Activated CD8-positive, alpha-beta memory T cell treated with anti-CD3 and anti-CD28 coated beads, Interleukin-2, amount 50 U/mL, for 24 hours (primary cell): ENCODE results near the gene TET1.
"Not testable (repeated sequence)": the region's sequence is repeated elsewhere in the genome, so short reads cannot be mapped to it uniquely, and the experiment has no call there.

Experiments used
- DNase-seq: peaks from one replicate; pipeline ENCODE4 v3.0.0-alpha.2; 2020; ENCODE audit errors: extremely low read depth

Gene TET1

DNA sequence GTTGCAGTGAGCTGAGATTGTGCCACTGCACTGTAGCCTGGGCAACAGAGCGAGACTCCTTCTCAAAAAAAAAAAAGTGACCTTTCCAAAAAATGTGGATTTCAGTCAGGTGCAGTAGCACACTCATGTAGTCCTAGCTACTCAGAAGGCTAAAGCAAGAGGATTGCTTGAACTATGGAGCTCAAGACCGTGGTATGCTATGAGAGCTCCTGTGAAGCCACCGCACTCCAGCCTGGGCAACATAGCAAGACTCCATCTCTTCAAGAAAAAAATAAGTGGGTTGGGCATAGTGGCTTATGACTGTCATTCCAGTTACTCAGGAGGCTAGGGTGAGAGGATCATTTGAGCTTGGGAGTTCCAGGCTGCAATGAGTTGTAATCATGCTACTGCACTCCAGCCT lies 51.1 kb downstream of the TET1 start:
- no peak for DNase-seq

DNA sequence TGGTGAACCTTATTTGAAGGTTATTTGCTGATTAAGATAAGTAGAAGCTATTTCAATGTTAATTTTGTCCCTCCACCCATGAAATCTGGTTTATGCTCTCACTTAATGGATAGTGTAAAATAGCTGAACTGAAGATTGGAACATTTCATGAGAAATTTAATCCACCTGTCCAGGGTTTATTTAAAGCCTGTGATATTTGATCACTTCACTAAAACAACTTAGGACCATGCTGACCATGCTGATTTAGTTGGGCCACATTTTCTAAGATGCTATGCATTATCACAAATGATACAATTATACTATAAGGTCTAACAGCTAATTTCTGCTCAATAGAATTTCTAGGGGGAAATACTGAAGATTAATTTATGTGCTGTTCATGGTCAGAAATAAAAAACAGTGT lies 53.8 kb downstream of the TET1 start:
- DNase-seq, result not testable (repeated sequence)

DNA sequence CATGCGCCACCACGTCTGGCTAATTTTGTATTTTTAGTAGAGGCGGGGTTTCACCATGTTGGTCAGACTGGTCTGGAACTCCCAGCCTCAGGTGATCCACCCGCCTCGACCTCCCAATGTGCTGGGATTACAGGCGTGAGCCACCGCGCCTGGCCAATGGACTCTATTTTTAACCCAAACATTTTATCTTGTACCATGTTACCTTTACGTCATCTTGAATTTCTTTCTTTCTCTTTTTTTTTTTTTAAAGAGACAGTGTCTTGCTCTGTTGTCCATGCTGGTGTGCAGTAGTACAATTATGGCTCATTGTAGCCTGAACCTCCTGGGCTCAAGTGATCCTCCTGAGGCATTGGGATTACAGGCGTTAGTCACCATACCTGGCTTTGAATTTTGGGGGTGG lies 57.6 kb downstream of the TET1 start:
- not testable (repeated sequence) for DNase-seq

DNA sequence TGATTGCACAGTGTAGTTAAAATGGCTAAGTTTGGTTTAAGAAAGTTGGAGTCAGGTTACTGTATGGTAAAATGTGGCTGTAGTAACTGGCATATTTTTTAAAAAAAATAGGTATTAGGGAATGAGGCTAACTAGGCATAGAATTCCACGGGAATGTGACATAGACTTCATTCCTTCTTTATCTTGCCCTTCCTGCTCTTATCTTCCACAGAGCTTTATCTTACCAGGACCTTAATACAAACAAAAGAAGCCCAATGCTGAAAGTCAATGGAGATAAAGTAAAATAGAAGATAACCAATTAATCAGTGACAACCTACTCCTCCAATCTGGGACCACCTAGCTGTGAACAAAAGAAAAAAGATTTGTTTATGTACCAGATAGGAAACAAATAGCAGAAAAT lies 58.1 kb downstream of the TET1 start:
- DNase-seq, result no peak

DNA sequence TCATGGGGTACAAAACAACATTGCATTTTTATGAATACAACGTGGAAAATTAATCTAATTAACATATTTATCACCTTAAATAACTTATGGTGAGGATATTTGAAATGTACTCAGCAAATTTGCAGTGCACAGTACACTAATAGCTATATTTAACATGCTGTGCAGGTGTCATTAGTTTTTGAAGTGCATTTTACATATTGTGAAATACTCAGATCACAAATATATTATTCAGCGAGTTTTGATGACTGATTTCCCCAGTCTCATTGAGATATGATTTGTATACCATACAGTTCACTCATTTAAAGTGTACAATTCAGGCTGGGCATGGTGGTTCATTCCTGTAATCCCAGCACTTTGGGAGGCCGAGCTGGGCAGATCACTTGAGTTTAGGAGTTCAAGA lies 59.5 kb downstream of the TET1 start:
- DNase-seq, result no peak

DNA sequence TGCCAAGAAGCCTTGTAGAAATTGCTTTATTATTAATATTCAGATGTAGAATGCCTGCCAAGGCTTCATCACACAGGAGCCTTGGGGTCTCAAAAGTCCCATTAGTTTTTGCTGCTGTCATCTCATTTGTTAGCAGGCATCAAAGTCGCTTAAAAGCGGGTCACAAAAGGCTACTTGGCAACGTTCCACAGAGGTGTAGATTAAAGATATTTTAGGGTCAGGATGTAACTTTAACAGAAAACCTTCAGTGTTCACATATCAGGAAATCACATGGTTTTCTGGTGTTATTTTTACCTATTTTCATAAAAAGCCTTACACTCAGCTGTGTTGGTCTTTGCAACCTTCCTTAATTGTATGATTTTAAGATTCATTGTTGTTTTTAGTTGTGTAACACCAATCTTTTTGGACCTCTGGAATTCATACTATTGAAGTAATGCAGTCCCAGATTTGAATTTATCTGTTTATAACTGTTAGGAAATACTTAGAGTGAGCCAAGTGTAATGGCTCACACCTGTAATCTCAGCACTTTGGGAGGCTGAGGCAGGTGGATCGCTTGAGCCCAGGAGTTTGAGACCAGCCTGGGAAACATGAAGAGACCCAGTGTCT lies 65.3 kb downstream of the TET1 start:
- DNase-seq, result no peak

DNA sequence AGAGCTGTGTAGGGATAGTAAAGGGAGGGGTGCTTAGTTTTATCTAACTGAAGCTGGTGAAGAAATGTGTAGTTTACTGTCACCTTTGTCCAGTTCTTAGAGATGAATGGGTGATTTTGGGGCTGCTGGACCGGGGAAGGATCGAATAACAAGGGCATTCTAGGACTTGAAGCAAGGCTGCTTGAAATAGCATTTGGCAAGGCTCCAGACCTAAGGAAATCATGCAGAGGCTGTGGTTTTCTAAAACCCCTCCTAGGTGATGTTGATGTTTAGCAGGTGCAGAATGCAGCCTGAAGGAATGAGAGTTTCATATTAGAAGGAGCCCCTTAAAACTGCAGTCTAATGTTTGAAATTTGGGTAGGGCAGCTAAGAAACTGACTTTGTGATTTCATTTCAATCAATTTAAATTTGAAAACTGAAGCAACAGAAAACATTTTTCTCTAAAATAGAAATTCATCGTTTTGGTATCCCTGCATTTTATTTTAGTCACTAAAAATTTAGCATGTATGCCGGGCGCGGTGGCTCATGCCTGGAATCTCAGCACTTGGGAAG lies 68.5 kb downstream of the TET1 start:
- DNase-seq, result no peak

DNA sequence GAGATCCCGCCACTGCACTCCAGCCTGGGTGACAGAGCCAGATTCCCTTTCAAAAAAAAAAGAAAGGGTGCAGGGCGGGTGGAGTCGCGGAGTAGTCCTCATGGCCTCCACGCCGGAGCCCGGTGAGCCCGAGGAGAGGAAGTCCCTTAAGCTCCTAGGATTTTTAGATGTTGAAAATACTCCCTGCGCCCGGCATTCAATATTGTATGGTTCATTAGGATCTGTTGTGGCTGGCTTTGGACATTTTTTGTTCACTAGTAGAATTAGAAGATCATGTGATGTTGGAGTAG lies 72.1 kb downstream of the TET1 start:
- DNase-seq, result not testable (repeated sequence)

DNA sequence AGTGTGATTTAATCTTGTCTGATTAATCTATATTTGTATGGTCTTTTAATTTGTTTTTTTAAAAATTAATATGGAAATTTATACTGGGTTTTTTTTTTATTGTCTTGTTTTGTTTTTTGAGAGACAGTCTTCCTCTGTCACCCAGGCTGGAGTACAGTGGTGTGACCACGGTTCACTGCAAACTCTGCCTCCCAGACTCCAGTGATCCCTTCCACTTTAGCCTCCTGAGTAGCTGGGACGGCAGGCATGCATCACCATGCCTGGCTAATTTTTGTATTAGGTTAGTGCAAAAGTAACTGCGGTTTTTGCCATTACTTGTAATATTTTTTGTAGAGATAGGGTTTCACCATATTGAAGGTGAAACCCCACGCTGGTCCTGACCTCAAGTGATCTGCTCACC lies 73.1 kb downstream of the TET1 start:
- DNase-seq, result no peak

DNA sequence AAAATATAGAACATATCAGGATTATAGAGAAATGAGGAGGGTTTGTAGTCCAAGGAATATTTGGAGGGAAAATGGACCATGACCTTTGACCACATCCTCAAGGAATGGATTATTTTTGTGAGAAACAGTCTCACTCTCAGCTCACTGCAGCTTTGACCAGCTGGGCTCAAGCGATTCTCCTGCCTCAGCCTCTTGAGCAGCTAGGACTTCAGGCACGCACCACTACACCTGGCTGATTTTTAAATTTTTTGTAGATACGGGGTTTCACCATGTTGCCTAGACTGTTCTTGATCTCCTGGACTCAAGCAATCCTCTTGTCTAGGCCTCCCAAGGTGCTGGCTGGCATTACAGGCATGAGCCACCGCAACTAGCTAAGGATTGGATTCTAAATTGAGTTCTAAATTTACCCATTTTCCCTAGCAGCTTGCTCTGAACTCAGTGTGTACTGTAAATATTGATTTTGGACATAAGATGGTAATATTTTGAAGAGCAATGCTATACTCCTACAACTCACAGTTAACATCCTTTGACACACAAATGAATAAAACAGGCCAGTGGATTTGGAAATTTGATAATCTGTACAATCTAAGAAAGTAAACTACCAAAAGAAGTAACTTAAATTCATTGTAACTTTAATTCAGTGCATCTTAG lies 73.8 kb downstream of the TET1 start:
- no peak for DNase-seq

DNA sequence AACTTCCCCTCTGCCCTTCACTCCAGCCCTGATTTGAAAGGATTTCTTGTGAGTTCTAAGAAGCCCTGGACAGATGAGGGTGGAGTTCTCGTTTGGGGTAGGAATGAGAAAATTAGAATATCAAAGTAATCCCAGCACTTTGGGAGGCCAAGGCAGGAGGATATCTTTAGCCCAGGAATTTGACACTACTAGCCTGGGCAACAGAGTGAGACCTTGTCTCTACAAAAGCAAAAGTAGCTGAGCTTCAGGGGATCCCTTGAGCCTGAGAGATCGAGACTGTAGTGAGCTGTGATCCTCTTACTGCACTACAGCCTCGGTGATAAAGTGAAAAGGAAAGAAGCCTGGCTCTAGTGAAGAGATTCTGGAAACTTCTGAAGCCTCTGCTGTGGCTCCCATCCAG lies 76.2 kb downstream of the TET1 start:
- no peak for DNase-seq

DNA sequence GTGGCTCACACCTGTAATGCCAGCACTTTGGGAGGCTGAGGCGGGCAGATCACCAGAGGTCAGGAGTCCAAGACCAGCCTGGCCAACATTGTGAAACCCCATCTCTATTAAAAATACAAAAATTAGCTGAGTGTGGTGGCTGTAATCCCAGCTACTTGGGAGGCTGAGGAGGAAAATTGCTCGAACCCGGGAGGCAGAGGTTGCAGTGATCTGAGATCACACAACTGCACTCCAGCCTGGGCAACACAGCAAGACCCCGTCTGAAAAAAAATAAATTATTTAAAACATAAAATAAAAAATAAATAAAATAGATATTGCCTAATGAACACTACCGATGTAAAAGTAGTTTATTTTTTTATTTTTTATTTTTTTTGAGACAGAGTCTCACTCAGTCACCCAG lies 83.4 kb downstream of the TET1 start:
- not testable (repeated sequence) for DNase-seq

DNA sequence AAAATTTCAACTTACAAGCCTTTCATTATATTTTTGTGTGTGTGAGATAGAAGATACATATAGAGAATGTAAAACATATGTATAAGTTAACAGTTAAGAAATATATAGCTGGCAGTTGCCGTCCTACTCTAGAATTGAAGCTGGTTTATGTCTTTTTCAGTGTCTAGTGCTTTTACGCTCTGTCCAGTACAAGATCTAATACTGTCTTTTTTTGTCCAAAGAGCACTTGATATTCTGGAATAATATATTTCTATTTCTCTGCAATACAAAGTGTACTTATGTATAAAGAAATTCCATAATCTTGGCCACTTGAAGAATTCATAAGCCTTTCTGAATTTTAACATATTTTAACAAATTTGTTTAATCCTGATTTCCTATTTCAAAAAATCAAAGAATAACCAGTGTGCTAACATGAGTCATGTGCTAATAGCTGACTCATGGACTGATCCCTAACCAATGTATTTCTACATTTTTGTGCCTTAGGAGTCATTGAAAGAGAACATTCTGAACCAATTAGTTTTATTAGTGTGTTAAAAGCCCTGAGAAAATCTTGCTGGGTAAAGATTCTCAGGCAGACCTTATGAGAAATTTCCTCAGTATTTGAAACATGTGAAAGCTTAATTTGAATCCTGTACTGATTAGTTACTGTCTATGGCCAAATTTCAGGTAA lies 87.7 kb downstream of the TET1 start:
- DNase-seq, result no peak

DNA sequence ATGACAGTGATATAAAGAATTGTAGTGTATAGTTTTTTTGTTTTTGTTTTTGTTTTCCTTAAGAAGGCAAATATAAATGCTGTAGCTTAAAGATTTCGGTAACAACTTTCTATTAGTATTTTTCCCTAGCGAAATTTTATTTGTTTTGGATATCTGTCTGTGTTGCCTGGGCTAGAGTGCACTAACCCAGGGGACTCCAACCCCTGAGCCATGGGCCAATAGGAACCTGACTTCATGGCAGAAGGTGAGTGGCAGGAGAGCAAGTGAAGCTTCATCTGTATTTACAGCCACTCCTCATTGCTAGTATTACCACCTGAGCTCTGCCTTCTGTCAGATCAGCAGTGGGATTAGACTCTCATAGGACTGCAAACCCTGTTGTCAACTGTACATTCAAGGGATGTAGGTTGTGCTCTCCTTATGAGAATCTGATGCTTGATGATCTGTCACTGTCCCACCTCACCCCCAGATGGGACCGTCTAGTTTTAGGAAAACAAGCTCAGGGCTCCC lies 95.5 kb downstream of the TET1 start:
- DNase-seq, result no peak

DNA sequence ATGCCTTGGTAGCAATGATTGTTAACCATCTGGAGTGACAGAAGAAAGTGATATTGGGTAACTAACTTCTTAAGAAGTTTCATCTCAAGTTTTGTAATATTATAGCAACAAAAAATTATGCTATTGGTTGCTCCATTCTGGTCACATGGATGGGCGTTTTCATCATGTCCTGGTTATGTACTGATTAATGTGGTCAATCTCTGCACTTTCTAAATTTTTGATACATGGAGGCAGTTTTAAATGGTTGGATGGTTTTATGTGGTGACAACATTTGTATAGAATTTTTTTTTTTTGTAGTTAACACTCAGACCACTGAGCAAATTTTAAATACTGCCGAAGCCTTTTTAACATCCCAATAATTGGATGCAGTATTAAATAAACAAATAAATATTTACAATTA lies 105.7 kb downstream of the TET1 start:
- no peak for DNase-seq

DNA sequence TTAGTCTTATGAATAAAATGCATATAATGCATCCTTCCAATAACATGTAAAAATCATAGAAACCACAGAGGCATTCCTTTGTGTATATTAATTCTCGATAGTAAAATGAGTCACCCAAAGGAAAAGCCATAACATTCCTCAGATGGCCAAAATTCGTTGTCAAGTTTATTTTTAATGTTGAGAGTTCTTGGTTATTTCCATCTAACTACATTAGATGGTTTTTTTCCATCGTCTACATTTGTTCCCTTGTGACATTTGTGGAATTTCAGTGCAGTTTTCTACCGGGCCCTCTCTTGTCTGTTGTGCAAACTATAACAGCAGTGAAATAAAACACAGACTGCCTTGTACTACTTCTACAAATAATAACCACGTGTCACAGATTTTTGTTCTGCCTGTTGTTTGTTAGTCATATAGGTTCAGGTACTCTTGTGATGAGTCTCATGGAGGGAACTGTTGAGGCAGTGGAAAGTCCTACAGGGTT lies 106.2 kb downstream of the TET1 start:
- no peak for DNase-seq

DNA sequence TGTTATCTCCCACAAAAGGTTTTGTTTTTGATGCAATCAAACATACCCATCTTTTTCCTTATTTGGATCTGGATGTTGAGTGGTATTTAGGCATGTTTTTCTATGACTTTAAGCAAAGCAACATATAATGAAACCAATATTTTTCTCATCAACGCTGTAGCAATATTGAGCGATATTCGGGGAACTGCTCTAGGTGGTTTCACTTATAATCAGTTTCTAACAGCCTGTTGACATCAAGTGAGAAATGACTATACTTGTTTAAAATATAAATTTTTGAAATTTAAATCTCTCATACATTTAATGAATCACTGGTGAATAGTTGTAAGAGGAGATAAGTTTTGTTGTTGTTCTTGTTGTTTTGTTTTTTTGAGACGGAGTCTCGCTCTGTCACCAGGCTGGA lies 108.1 kb downstream of the TET1 start:
- no peak for DNase-seq

DNA sequence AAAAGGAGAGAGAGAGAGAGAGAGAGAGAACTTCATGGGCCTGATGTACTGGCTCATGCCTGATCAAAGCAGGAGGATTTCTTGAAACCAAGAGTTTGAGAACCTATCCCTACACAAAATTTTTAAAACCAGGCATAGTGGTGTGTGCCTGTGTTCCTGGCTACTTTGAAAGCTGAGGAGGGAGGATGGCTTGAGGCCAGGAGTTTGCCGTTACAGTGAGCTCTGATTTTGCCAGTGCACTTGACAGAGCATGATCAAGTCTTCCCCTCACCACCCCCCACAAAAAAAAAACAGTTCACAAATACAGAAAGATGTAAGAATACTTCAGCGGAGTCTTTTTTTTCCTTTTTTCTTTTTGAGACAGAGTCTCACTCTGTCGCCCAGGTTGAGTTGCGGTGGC lies 108.8 kb downstream of the TET1 start:
- no peak for DNase-seq

DNA sequence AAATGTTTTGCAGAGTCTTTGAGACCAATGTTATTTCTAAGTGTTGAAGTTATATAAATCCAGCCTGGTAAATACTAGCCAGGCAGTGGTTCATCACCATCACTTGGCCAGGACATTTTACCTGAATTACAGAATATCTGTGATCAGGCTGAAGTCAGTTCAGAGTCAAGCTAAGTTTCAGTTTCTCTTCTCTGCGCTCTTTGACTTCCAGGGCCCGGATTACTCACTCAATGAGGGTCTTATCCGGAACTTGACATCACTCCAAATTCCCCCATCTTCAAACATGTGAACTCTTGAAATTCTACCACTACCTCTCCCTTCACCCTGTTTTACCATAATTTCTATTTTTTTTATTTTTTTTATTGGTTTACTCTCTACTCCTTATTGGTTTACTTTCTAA lies 124.3 kb downstream of the TET1 start:
- DNase-seq, result no peak

DNA sequence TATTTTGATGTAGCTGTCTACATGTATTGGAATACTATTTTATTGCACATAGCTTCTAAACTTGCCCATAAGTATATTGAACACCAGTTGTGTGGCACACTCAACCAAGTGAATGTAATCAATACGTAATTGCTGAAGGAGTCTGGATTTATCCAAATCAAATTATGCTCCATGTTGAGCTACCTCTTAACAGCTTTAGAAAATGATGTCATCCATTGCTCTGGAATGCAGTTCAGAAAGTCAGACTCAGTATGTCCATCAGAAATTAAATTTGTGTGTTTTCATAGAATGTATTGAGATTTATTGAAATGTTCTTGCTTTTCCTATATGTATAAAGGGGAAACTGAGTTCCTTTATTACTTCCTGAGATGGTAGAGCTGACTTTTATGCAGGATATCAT lies 135.9 kb downstream of the TET1 start:
- DNase-seq, result no peak

DNA sequence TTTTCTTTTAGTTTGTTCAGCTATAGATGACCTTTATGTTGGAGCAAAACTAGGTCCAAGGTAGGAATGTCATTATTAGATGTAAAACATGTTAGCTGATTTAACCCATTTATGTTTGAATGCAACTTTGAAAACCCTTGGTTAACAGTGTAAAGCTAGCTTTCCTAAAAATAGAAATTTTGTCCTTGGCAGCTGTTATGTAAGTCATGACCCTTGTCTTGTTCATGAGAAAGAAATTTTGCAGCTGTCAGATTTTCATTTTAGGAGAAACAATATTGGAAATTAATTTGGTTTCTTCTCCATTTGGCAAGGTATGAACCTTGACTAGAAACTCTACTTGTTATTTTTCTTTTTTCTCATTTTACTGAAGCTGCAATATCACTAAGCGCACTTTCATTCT lies 137.0 kb downstream of the TET1 start:
- DNase-seq, result no peak

DNA sequence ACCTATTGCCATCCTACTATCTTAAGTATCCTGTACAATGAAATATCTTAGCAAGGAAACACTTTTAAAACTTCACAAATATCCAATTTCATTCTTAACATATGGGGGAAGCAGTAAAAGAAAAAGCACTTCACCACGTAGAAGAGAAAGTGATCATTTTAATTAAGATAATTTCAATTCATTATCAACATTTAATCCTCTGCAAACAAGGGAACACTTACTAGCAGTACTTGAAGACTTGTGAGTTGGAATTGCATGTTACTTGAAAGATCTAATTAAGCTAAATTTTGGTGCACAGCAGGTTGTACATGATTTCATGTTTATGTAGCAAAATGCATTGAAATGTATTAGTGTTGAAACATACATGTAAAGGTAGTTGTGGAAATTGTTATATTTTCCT lies 140.1 kb downstream of the TET1 start:
- no peak for DNase-seq

DNA sequence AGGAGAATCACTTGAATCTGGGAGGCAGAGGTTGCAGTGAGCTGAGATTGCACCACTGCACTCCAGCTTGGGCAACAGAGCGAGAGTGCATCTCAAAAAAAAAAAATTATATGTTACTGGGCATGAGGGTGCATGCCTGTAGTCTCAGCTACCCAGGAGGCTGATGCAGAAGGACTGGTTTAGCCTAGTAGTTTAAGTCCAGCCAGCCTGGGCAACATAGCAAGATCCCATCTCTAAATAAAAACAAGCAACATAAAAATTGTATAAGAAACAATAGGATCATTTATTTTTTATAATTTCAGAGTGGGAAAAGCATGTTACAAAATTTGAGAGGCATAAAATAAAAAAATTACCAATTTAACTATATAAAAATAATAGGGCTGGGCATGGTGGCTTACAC lies 145.4 kb downstream of the TET1 start:
- no peak for DNase-seq
